Anterior cingulate cortex (tissue), 58 donors: ENCODE data around the gene MRPL48.
"Not testable (repeated sequence)": the region's sequence is repeated elsewhere in the genome, so short reads cannot be mapped to it uniquely, and the experiment has no call there.

Experiments used
- DNase-seq, 58 donors: peaks; one replicate each; lab custom pipeline; 2025; lab: John Stamatoyannopoulos, UW

The MRPL48 gene

GRCh38 chr11:73770811-73771210 is 16.9 kb upstream of the MRPL48 start:
- DNase-seq = not testable (repeated sequence)

GRCh38 chr11:73779084-73779902 is 8.4 kb upstream of the MRPL48 start:
- DNase-seq = peak; percentile 72 to 99 (median 98)

- no peak for DNase-seq
Measured at GRCh38 chr11:73781303-73781702, 6.4 kb upstream of the MRPL48 start.

GRCh38 chr11:73783483-73784020 is 4.1 kb upstream of the MRPL48 start:
- DNase-seq = no peak

- no peak for DNase-seq
Measured at GRCh38 chr11:73784080-73784634, 3.5 kb upstream of the MRPL48 start.

DNA sequence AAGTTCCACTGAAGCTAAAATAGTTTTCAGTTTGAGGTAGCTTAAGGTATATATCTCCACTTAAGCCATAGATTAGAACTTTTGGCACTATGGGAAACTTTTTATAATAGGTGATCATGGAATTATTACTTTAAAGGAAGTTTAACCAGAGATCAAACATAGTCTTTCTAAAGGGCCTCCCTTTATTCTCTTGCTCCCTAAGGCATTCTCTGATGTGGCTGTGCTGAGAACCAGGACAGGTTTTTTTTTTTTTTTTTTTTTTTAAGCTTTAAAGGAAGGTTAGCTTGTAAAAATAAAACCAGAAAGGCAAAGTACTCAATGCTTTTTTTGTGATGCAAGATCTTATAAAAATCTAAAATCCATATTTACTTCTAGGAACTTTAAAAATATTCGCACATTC is 2.9 kb upstream of the MRPL48 start:
- DNase-seq = no peak

GRCh38 chr11:73785467-73785866 is 2.2 kb upstream of the MRPL48 start:
- not testable (repeated sequence) for DNase-seq

GRCh38 chr11:73787051-73787642 is 527 bp upstream of the MRPL48 start:
- peak in 2 of 58 donors; percentile 2 to 11 for DNase-seq

- no peak for DNase-seq
Measured at GRCh38 chr11:73789279-73789670, 1.6 kb downstream of the MRPL48 start.

DNA sequence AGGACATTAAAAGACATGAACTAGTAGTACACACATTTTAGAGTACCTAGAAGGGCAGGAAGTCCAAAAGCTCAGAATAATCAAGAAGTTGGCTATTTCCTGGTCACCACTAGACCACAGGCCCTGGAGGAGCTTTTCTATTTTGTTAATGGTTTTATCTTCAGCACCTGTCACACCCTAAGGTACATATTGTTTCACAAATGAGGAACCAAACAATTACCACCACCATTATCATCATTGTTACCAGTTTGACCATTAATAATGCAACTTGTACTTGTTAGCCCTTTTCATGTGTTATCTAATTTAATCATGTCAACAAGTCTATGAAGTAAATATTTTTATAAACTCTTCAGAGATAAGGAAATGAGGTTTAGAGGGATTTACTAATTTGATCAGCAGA is 4.9 kb downstream of the MRPL48 start:
- DNase-seq = no peak

GRCh38 chr11:73795925-73796632 is 8.4 kb downstream of the MRPL48 start:
- DNase-seq = peak in 50 of 58 donors; percentile 5 to 87 (median 60)

GRCh38 chr11:73797457-73797856 is 9.8 kb downstream of the MRPL48 start:
- DNase-seq = peak in 52 of 58 donors; percentile 4 to 81 (median 48)

GRCh38 chr11:73800276-73800806 is 12.7 kb downstream of the MRPL48 start:
- peak in 4 of 58 donors; percentile 4 to 18 (median 6) for DNase-seq

DNA sequence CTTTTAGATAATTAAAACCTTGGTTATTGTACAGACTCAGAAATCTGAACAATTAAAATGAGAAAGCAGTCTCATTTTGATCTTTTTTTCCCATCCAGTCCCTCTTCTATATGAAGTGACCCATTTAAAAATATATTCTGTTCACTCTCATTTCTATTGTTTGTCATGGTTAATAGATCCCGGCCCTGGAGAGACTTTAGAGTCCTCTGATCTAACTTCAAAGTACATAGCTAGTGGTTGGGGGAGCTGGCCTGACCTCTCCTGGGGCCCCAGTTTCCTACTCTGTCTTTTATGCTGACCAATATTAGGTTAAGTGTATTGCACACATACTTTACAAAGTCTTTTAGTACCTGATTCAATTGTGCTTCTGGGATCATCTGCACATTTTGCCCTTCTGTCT is 13.5 kb downstream of the MRPL48 start:
- no peak for DNase-seq

DNA sequence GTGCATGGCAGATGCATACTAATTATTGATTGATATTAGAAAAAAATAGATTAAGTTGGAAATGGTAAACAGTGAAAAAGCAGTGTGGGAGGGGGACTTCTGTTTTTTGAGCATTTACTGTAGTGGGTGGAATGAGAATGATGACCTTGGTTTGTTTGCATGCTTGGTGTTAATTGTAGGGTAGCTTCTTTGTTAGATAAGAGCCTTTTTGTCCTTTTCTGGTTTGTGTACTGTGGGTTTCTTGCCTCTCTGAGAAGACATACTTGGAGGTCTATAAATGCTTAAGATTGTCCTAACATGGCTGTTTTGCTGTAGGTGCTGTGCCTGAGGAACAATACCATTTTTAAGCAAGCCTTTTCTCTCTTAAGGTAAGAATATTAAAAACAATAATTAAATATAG is 17.0 kb downstream of the MRPL48 start:
- no peak for DNase-seq

- DNase-seq = no peak
Measured at GRCh38 chr11:73808052-73808451, 20.4 kb downstream of the MRPL48 start.

DNA sequence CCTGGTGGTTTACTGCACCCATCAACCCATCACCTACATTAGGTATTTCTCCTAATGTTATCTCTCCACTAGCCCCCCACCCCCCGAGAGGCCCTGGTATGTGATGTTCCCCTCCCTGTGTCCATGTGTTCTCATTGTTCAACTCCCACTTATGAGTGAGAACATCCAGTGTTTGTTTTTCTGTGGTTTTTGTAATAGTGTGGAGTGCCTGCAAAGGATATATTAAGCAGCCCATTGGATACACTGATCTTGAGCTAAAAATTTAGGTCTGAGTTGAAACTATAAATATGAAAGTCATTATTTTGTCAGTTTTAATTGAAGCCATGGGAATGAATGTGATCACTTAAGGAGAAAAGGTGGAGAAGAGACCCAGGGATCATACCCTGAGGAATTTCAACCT is 23.0 kb downstream of the MRPL48 start:
- DNase-seq = no peak

DNA sequence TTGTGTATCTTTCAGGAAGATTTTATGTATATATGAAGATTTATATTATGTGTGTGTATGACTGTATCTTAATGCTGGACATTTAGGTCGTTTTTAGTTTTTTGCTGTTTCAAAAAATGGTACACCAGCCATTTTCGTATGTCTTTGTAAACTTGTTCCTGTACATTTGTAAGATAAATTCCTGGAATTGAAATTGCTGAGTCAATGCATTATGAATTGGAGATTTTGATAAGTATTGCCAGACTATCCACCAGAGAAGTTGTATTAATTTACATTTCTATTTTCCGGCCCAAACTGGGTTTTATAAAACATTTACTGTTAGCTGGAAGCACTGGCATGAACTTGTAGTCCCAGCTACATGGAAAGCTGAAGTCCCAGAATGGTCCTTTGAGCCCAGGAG is 24.6 kb downstream of the MRPL48 start:
- DNase-seq = no peak

DNA sequence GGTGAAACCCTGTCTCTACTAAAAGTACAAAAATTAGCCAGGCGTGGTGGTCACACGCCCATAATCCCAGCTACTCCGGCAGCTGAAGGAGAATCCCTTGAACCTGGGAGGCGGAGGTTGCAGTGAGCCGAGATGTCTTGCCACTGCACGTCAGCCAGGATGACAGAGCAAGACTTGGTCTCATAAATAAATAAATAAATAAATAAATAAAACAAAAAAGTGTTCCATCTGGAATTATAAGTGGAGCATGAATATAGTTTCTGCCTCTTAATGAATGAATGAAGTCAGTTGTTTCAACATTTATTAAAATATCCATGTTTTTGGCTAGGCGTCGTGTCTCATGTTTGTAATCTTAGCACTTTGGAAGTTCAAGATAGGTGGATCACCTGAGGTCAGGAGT is 27.1 kb downstream of the MRPL48 start:
- no peak for DNase-seq

DNA sequence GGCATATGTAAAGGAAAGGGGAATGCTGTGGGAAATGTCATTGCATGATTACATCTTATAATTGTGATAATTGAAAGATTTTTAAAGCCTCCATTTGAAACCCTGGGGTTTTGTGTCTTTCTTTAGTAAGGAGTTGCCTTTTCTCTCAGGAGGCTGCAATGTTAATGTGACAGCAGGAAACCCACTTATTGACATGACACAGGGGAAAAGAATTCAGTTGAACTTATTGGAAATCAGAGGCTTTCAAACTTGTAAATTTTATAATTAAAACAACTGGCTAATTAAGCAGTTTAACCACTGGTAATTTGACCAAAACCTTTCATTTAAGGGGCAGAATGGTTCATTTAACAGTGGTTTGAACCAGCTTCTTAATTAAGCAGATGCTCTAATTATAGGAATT is 31.2 kb downstream of the MRPL48 start:
- DNase-seq = no peak

DNA sequence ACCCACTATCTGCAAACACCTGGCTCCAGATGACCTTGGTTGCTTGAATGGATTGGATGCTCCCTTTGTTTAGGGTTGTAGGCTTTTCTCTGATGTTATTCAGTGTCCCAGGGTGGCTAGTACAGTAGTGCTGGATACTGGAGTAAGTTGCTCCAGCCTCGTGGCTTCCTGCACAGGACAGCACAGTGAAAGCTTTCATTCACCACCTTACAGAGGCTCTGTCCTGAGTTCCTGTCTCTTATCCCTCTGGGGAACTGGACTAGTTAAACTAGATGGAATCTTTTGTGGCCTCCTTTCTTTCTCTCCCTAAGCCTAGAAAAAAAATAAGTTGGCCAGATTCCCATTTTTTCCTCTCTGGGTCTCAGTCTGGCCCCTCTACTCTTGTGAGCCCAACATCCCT is 42.6 kb downstream of the MRPL48 start:
- no peak for DNase-seq
